ENCODE data around the gene RHBG. TPM values are rescaled to one million over a fixed set of nuclear protein-coding genes. Genes with fewer than 3 reads are reported as not detected.

RHBG gene
- total and polyA plus RNA-seq, 2 of the 4 experiments (the other 2 are of a cell fraction), result not detected

- TF ChIP-seq RAD21 (IDR thresholded peaks at IDR 0.05; ENCODE audit: low read length), result no peak
Measured at GRCh38 chr1:156413391-156414246, 44.6 kb downstream of the RHBG start (continued).

GRCh38 chr1:156414461-156415064 lies 45.6 kb downstream of the RHBG start:
- Histone ChIP-seq H3K9ac (ENCODE audit: low read depth, low read length) (no peak overlapping the region), H4K5ac (ENCODE audit: low read depth, low read length) (no peak overlapping the region), H2BK120ac (ENCODE audit: low read depth, low read length) (no peak overlapping the region), H3K79me1 (ENCODE audit: low read depth in 1 of 2, low read length in 2 of 2) (no peaks in the 10 kb centered on the region), H2AFZ (replicated peaks; ENCODE audit: low read length, poor library complexity) (no peak overlapping the region), H2BK15ac (ENCODE audit: low read depth, low read length) (no peak overlapping the region), H3K27ac (ENCODE audit: insufficient read depth, low read length) (no peak overlapping the region), H3K27me3 (ENCODE audit: control insufficient read depth, insufficient read depth, low read length) (peaks cover 77% of the 10 kb centered on the region), H3K9me3 (ENCODE audit: control insufficient read depth, insufficient read depth, low read length) (no peaks in the 10 kb centered on the region), H2BK5ac (ENCODE audit: low read depth, low read length, poor library complexity, severe bottlenecking) (no peak overlapping the region), H3K9me1 (ENCODE audit: insufficient read depth, low read length) (no peaks in the 10 kb centered on the region), H3K4ac (ENCODE audit: low read depth, low read length) (no peak overlapping the region), H3K23ac (ENCODE audit: low read depth, low read length) (no peak overlapping the region), H3K36me3 (ENCODE audit: control insufficient read depth, insufficient read depth, low read length) (no peaks in the 10 kb centered on the region), H3K14ac (replicated peaks; ENCODE audit: low read depth, low read length) (no peak overlapping the region), H4K91ac (ENCODE audit: insufficient read depth, low read depth, low read length) (no peak overlapping the region), H3K4me2 (ENCODE audit: low read depth, low read length) (no peak overlapping the region), H3K56ac (ENCODE audit: extremely low read depth, insufficient read depth, low read length) (no peak overlapping the region), H2AK9ac (replicated peaks; ENCODE audit: low read depth, low read length, poor library complexity) (no peak overlapping the region), H2AK5ac (ENCODE audit: low read depth, low read length) (no peak overlapping the region), H4K8ac (ENCODE audit: low read depth in 2 of 2, low read length in 2 of 2) (no peak overlapping the region), H3K4me1 (ENCODE audit: control insufficient read depth, insufficient read depth, low read length) (no peaks in the 10 kb centered on the region), H3K18ac (ENCODE audit: low read depth, low read length) (no peak overlapping the region), H2BK20ac (ENCODE audit: low read depth, low read length) (no peak overlapping the region), H3K4me3 (ENCODE audit: insufficient read depth, low read depth, low read length) (no peak overlapping the region), H4K20me1 (ENCODE audit: insufficient read depth, low read length) (no peaks in the 10 kb centered on the region; the same call in none of the 2 replicates)
- ATAC-seq (ENCODE audit: low read depth) (no peak), DNase-seq (no peak)
- intact Hi-C loops (cut with micrococcal nuclease) (no loop called here), in situ Hi-C loops (cut with MboI; ENCODE audit: low sequenced_read_pairs) (no loop called here), dilution Hi-C loops (cut with HindIII; ENCODE audit: low sequenced_read_pairs, unreplicated experiment) (no loop called here)
- CTCF ChIA-PET, result no interaction called here
- POLR2A ChIA-PET (ENCODE audit: unreplicated experiment), result no interaction called here
- no peak for TF ChIP-seq CTCF (conservative IDR thresholded peaks at IDR 0.05; ENCODE audit: low read depth, low read length)
- no peak for TF ChIP-seq CHD1 (IDR thresholded peaks at IDR 0.05; ENCODE audit: low read depth, low read length)
- no peak for TF ChIP-seq RAD21 (IDR thresholded peaks at IDR 0.05; ENCODE audit: low read length)
- no peak for TF ChIP-seq POLR2A (IDR thresholded peaks at IDR 0.05; ENCODE audit: low read depth, low read length)
- no peak for TF ChIP-seq NFE2L2 (IDR thresholded peaks at IDR 0.05; ENCODE audit: low read depth, low read length)
- TF ChIP-seq ELK1 (IDR thresholded peaks at IDR 0.05; ENCODE audit: borderline replicate concordance, low read depth, low read length), result no peak
- TF ChIP-seq RFX5 (IDR thresholded peaks at IDR 0.05; ENCODE audit: low read depth, low read length), result no peak
- TF ChIP-seq FOS (IDR thresholded peaks at IDR 0.05; ENCODE audit: low read depth, low read length), result no peak
- TF ChIP-seq USF2 (IDR thresholded peaks at IDR 0.05; ENCODE audit: low read depth, low read length), result no peak
- TF ChIP-seq CEBPB (IDR thresholded peaks at IDR 0.05; ENCODE audit: low read depth, low read length), result no peak
- TF ChIP-seq MAZ (IDR thresholded peaks at IDR 0.05; ENCODE audit: borderline replicate concordance, low read depth, low read length), result no peak
- TF ChIP-seq SMC3 (IDR thresholded peaks at IDR 0.05; ENCODE audit: low read depth, low read length), result no peak
- WGBS, 2 experiments (ENCODE audit: extremely low coverage in 2 of 2, insufficient read length in 1 of 2), result no CpG with 5 or more reads among the region's 8 CpGs
- BruUV-seq (replicated peaks), result no TSS peak

Data from IMR-90 (cell line).